Spleen (tissue), 11 donors: ENCODE measurements around the gene PRKAB1. TPM values are rescaled to one million over a fixed set of nuclear protein-coding genes. Genes with fewer than 3 reads are reported as not detected.
A peak's percentile ranks its signal among the peaks of the same experiment; 100 is the strongest.

Experiments
- DNase-seq: peaks from one replicate; pipeline ENCODE4 v3.0.0-alpha.2; 2020
- H3K27ac ChIP-seq, 8 donors: fragments of 200-600 bp; sonication (generic) in 7 of 8; 1 replicate in 4 of 8; 2 replicates in 4 of 8; pipeline versions ENCODE4 v1.5.0 to v1.8.0; 2016 to 2021; ENCODE audit warnings: inconsistent platforms in 4 of 8, mild to moderate bottlenecking in 4 of 8, moderate library complexity in 1 of 8
- H3K27me3 ChIP-seq, 7 donors: fragments of 200-600 bp; sonication (generic) in 6 of 7; replicated peaks in 1 of 7; 1 replicate in 4 of 7; 2 replicates in 3 of 7; pipeline versions ENCODE4 v1.5.0 to v1.8.0; 2016 to 2021; ENCODE audit warnings: inconsistent platforms in 3 of 7, mild to moderate bottlenecking in 1 of 7
- H3K36me3 ChIP-seq, 6 donors: fragments of 200-600 bp; sonication (generic) in 5 of 6; 1 replicate in 4 of 6; 2 replicates in 2 of 6; pipeline versions ENCODE4 v1.5.0 to v1.8.0; 2016 to 2021; ENCODE audit warnings: inconsistent platforms in 2 of 6
- H3K4me1 ChIP-seq, 6 donors: fragments of 200-600 bp; sonication (generic) in 5 of 6; 1 replicate in 3 of 6; 2 replicates in 3 of 6; pipeline versions ENCODE4 v1.5.0 to v1.8.0; 2016 to 2021; ENCODE audit warnings: inconsistent platforms in 3 of 6
- H3K4me3 ChIP-seq, 8 donors: fragments of 200-600 bp; sonication (generic) in 7 of 8; 1 replicate in 4 of 8; 2 replicates in 4 of 8; pipeline versions ENCODE4 v1.5.0 to v1.8.0; 2016 to 2021; ENCODE audit warnings: inconsistent platforms in 4 of 8, mild to moderate bottlenecking in 4 of 8, moderate library complexity in 2 of 8
- H3K9me3 ChIP-seq, 8 donors: fragments of 200-600 bp; sonication (generic) in 7 of 8; 1 replicate in 4 of 8; 2 replicates in 4 of 8; pipeline versions ENCODE4 v1.5.0 to v1.8.0; 2016 to 2021; ENCODE audit warnings: inconsistent platforms in 4 of 8
- POLR2AphosphoS5 ChIP-seq, 3 donors: sonication (generic); formaldehyde crosslinking; IDR thresholded peaks; one replicate each; pipeline ENCODE4 v1.5.1; 2017; ENCODE audit warnings: antibody characterized with exemption in 3 of 3
- WGBS, 5 donors: extraction: QIAGEN DNeasy Blood & Tissue Kit in 3 of 5; methylation state at CpG; one replicate each; pipeline versions ENCODE4 v1.1.5 to v1.1.7; 2013 to 2018; 5-methylcytosine and 5-hydroxymethylcytosine counted together
- intact Hi-C: fragments of 100-400 bp; cut with DNase I; formaldehyde crosslinking; loops from one replicate; pipeline ENCODE4 v1.15.0; 2023; ENCODE audit warnings: low total_unique reads
- microRNA-seq, 3 donors: library from miRNA; unstranded; fragments of <30 nt; microRNA quantifications; one replicate each; pipeline versions ENCODE4 to v1.1.0, GENCODE V29; 2019 to 2020
- polyA plus RNA-seq, 3 donors: library from polyadenylated mRNA; stranded (reverse); fragments of 200-250 nt; gene quantifications; one replicate each; pipeline ENCODE4 v1.2.1, GENCODE V29; 2013
- small RNA-seq, 4 donors: library from RNA; depleted of rRNA; stranded (forward); fragments of <200 nt; gene quantifications; one replicate each; pipeline ENCODE3, GENCODE V24; 2016
- total RNA-seq, 7 donors: library from RNA; depleted of rRNA in 3 of 7; stranded (reverse); fragments of >200 nt in 3 of 7; fragmentation: NEBNext Ultra II Directional in 4 of 7; extraction: Animal tissue kit (Norgen Biotek cat#: 25700) in 4 of 7; gene quantifications; one replicate each; pipeline versions ENCODE4 v1.1.0 to v1.2.1, GENCODE V29; 2016 to 2021
- TF ChIP-seq, protein P1 (sequence below), 11 experiments: fragments of 200-600 bp in 7 of 11; fragments of 450-650 bp in 4 of 11; sonication (generic) in 4 of 11; IDR thresholded peaks in 8 of 11; conservative IDR thresholded peaks in 3 of 11; 1 replicate in 7 of 11; 2 replicates in 4 of 11; pipeline versions ENCODE4 v1.4.0 to v1.8.0; 2016 to 2021; ENCODE audit warnings: antibody characterized with exemption in 11 of 11, inconsistent platforms in 4 of 11, mild to moderate bottlenecking in 1 of 11
- donor health status: healthy with polysubstance abuse.
- donor health status: DM: no; HTN: no; CAD: no; lungs with moderate emphysema.
- donor health status: DM: no; HTN: no; CAD: no.
- donor health status: Bipolar disorder and iron deficiency.
- donor health status: healthy.
- donor health status: DM: no; HTN: no; CAD: no.
- donor health status: DM: yes; HTN: yes; CAD: no.

The PRKAB1 gene
- total and polyA plus RNA-seq, 10 donors, result 28.3 to 69.2 (median 42.5) TPM

- Histone ChIP-seq H3K36me3 (peaks cover 0 to 57% (median 0%) of the 10 kb centered on the region in 6 donors), H3K27ac (peak overlapping the region in 7 of 8 donors; percentile 63 to 82 (median 77)), H3K4me3 (peak overlapping the region in 2 of 8 donors; percentile 19 to 40), H3K27me3 (no peaks in the 10 kb centered on the region), H3K4me1 (peaks cover 0 to 9% (median 1%) of the 10 kb centered on the region in 6 donors), H3K9me3 (no peaks in the 10 kb centered on the region)
- peak; percentile 78 for DNase-seq
- 60 to 83% (median 75%) methylated on average over 13 of the region's 13 CpGs for WGBS, 5 donors
- intact Hi-C loops, result no loop called here
- TF ChIP-seq, protein P1, sequence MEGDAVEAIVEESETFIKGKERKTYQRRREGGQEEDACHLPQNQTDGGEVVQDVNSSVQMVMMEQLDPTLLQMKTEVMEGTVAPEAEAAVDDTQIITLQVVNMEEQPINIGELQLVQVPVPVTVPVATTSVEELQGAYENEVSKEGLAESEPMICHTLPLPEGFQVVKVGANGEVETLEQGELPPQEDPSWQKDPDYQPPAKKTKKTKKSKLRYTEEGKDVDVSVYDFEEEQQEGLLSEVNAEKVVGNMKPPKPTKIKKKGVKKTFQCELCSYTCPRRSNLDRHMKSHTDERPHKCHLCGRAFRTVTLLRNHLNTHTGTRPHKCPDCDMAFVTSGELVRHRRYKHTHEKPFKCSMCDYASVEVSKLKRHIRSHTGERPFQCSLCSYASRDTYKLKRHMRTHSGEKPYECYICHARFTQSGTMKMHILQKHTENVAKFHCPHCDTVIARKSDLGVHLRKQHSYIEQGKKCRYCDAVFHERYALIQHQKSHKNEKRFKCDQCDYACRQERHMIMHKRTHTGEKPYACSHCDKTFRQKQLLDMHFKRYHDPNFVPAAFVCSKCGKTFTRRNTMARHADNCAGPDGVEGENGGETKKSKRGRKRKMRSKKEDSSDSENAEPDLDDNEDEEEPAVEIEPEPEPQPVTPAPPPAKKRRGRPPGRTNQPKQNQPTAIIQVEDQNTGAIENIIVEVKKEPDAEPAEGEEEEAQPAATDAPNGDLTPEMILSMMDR (IDR thresholded peaks at IDR 0.05 in 8 of 11, conservative IDR thresholded peaks at IDR 0.05 in 3 of 11), result no peak
- peak; percentile 28 to 75 (median 50) for TF ChIP-seq POLR2AphosphoS5 (IDR thresholded peaks at IDR 0.05)
These were observed 62.4 kb downstream of the PRKAB1 start for GRCh38 chr12:119730381-119730780.

Small RNAs within 50 kb of the gene (microRNA-seq; reads per million reads assigned to microRNA genes)
- gene MIR1178, result 0 reads per million in 3 donors

Small RNAs within 50 kb of the gene (small RNA-seq; reads per million reads assigned to genes)
- gene RN7SKP197, result 0 reads per million in 4 donors

Other genes starting within 250 kb of the PRKAB1 start
- gene TMEM233, start 74.4 kb upstream of the PRKAB1 start, total RNA-seq, result under 1 TPM in 6 of 7 donors, not detected in 1; 0.26 to 0.74 (median 0.43) TPM
- gene TMEM233, start 74.4 kb upstream of the PRKAB1 start, polyA plus RNA-seq, result under 1 TPM; 0.15 to 0.39 (median 0.22) TPM
- gene CIT, start 209.2 kb downstream of the PRKAB1 start, total RNA-seq, result 10 to 100 TPM; 12.9 to 54.3 (median 30.2) TPM
- gene CIT, start 209.2 kb downstream of the PRKAB1 start, polyA plus RNA-seq, result 1 to 10 TPM; 1.9 to 3.7 (median 2.0) TPM